Measurements from ENCODE around the gene ZNF483.

DNA sequence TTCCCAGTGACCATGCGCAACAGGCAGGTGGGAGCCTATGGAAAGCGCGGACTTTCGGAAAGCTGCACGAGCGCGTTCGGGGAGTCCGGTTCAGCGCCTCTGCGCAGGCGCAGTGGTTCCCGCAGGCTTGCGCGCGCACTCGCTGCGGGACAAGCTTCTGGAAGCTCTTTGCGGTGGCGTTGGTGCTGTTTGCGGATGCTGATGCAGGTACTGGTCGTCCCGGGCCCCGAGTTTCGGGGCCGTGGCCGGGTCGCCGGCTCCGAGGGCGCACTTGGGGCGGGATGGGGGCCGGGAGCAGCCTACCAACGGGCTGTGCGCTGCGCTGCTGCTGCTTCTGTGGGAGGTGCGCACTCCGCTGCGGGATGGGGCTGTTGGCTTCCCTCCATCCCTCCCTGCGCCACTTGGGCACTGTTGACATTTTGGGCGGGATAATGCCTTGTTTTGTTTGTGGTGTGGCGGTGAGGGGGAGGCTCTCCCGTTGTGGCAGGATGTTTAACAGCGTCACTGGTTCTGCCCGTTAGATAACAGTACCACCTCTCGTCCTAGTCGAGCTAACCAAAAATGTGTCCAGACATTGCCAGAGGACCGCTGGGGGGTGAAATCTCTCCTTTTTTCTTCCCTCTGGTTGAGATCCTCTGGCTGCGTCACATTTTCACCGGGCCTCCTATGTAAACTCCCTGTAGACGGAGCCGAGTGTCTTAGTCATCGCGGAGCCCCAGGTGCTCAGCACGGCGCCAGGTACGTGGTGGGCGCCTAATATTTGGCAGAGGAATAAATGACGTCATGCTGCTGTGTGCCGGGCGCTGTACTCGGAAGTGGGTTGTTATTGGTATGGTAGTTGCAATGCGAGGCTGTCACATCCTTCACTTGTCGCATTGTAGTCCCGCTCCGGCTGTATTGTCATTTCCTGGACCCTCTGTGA is at the start of gene ZNF483:
- TF ChIP-seq POLR2A (IDR thresholded peaks at IDR 0.05) = peak; percentile 54
- TF ChIP-seq, protein P1, sequence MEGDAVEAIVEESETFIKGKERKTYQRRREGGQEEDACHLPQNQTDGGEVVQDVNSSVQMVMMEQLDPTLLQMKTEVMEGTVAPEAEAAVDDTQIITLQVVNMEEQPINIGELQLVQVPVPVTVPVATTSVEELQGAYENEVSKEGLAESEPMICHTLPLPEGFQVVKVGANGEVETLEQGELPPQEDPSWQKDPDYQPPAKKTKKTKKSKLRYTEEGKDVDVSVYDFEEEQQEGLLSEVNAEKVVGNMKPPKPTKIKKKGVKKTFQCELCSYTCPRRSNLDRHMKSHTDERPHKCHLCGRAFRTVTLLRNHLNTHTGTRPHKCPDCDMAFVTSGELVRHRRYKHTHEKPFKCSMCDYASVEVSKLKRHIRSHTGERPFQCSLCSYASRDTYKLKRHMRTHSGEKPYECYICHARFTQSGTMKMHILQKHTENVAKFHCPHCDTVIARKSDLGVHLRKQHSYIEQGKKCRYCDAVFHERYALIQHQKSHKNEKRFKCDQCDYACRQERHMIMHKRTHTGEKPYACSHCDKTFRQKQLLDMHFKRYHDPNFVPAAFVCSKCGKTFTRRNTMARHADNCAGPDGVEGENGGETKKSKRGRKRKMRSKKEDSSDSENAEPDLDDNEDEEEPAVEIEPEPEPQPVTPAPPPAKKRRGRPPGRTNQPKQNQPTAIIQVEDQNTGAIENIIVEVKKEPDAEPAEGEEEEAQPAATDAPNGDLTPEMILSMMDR (IDR thresholded peaks at IDR 0.05) = peak in 1 of 4 experiments; percentile 5
- TF ChIP-seq POLR2AphosphoS5 (IDR thresholded peaks at IDR 0.05) = peak; percentile 84
